CD14-positive monocyte (primary cell): Measurements from ENCODE around the gene C2CD4D. TPM values are rescaled to one million over a fixed set of nuclear protein-coding genes. Genes with fewer than 3 reads are reported as not detected.

Source experiments
- polyA plus RNA-seq, 3 donors: library from polyadenylated mRNA; depleted of rRNA in 1 of 3; unstranded in 2 of 3; stranded (reverse) in 1 of 3; fragments of 300-500 nt in 2 of 3; fragments of >200 nt in 1 of 3; fragmentation: Illumina TruSeq in 2 of 3; gene quantifications; 1 replicate in 2 of 3; 2 replicates in 1 of 3; pipeline ENCODE4 v1.2.3, GENCODE V29; 2012 to 2021
- small RNA-seq: library from RNA; depleted of rRNA; stranded (forward); fragments of <200 nt; gene quantifications from one replicate; pipeline ENCODE3, GENCODE V24; 2012; ENCODE audit warnings: low read depth; ENCODE audit not compliant: insufficient read length

Gene C2CD4D
- polyA plus RNA-seq, 3 donors: not detected

Small RNA genes within 50 kb of the gene (small RNA-seq; reads per million reads assigned to genes)
- gene RF00019: not detected

Other genes with a start within 250 kb of the C2CD4D start
- gene SNX27, start 227.8 kb downstream of the C2CD4D start, polyA plus RNA-seq: 10 to 100 TPM; 40.1 to 57.1 (median 47.6) TPM
- not detected for gene CELF3, start 123.0 kb downstream of the C2CD4D start, polyA plus RNA-seq
- gene RIIAD1, start 118.3 kb downstream of the C2CD4D start, polyA plus RNA-seq: not detected
- 10 to 100 TPM; 25.6 to 56.6 (median 56.4) TPM for gene MRPL9, start 76.3 kb downstream of the C2CD4D start, polyA plus RNA-seq
- gene TDRKH, start 49.3 kb downstream of the C2CD4D start, polyA plus RNA-seq: 1 to 10 TPM in 2 of 3 donors, under 1 TPM in 1; 0.72 to 1.6 (median 1.1) TPM
- gene LINGO4, start 34.4 kb downstream of the C2CD4D start, polyA plus RNA-seq: not detected
- under 1 TPM in 1 of 3 donors, not detected in 2; 0.03 TPM for gene RORC, start 8.0 kb downstream of the C2CD4D start, polyA plus RNA-seq
- not detected for gene THEM5, start 13.9 kb upstream of the C2CD4D start, polyA plus RNA-seq
- gene THEM4, start 69.7 kb upstream of the C2CD4D start, polyA plus RNA-seq: 1 to 10 TPM; 3.7 to 6.0 (median 4.6) TPM
- 1,000 to 10,000 TPM in 2 of 3 donors, 100 to 1,000 TPM in 1; 422 to 2,138 (median 2,129) TPM for gene S100A10, start 154.0 kb upstream of the C2CD4D start, polyA plus RNA-seq
- gene S100A11, start 197.2 kb upstream of the C2CD4D start, polyA plus RNA-seq: 1,000 to 10,000 TPM; 1,184 to 3,364 (median 2,621) TPM
- gene TCHHL1, start 249.2 kb upstream of the C2CD4D start, polyA plus RNA-seq: not detected